A673 (cell line): ENCODE data around the gene LCLAT1.

ENCODE experiments used
- EZH2 ChIP-seq: fragments of 200-600 bp; sonication (generic); IDR thresholded peaks from 2 replicates; pipeline ENCODE4 v1.6.1; 2017; ENCODE audit warnings: borderline replicate concordance, low read depth, mild to moderate bottlenecking, mixed read lengths, antibody characterized with exemption, low read length; ENCODE audit not compliant: poor library complexity, severe bottlenecking
- TF ChIP-seq, protein P1 (sequence below): fragments of 300-800, 200-600 bp; sonication (generic); conservative IDR thresholded peaks from 2 replicates; pipeline ENCODE4 v1.5.1; 2017; ENCODE audit warnings: low read depth, mild to moderate bottlenecking, antibody characterized with exemption, low read length, moderate library complexity, mixed read lengths

DNA sequence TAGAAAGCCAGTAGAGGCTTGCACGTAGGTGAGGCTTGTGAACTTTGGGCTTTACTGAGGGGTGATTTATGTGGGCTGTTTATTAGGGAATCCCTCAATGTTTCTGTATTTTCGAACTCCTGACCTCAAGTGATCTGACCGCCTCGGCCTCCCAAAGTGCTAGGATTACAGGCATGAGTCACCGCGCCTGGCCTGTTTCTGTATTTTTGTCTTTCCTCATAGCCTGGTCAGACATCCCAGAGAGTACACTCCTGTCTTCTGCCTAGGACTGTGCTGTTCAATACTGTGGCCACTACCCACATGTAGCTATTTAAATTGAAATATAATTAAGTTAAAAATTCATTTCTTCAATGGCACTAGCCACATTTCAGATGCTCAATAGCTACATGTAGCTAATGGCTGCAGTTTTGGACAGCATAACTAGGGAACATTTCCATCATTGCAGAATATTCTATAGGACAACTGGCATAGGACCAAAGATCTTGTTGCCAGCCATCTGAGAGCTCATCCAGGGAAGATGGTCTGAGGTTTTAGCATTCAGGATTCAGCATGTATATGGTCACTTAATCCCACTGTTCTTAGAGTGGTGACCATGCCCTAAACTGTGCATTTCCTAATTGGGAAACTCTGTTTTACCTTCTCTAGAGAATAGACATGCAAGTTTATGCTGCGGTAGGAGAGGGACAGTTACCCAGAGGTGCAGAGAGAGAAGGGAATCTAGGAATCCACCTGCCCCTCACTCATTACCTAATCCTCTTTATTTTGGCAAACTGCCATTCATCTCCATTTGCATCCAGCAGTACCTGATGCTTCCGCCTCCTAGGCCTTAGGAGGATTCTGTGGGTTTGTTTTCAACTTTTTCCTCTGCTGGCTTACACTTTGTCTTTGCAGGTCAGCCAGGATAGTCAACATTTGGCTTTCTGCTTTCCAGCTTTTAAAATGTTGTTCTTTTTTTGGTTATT, 64.4 kb downstream of the LCLAT1 start:
- TF ChIP-seq, protein P1, sequence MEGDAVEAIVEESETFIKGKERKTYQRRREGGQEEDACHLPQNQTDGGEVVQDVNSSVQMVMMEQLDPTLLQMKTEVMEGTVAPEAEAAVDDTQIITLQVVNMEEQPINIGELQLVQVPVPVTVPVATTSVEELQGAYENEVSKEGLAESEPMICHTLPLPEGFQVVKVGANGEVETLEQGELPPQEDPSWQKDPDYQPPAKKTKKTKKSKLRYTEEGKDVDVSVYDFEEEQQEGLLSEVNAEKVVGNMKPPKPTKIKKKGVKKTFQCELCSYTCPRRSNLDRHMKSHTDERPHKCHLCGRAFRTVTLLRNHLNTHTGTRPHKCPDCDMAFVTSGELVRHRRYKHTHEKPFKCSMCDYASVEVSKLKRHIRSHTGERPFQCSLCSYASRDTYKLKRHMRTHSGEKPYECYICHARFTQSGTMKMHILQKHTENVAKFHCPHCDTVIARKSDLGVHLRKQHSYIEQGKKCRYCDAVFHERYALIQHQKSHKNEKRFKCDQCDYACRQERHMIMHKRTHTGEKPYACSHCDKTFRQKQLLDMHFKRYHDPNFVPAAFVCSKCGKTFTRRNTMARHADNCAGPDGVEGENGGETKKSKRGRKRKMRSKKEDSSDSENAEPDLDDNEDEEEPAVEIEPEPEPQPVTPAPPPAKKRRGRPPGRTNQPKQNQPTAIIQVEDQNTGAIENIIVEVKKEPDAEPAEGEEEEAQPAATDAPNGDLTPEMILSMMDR, result no peak
- no peak for TF ChIP-seq EZH2
